NB4 (cell line): ENCODE measurements around the gene TLCD1.

Experiments used
- MAX ChIP-seq: IDR thresholded peaks from 2 replicates; pipeline ENCODE4 v1.6.1; 2011; ENCODE audit warnings: low read depth, low read length
- POLR2A ChIP-seq: IDR thresholded peaks from 2 replicates; pipeline ENCODE4 v1.6.1; 2011; ENCODE audit warnings: mild to moderate bottlenecking; ENCODE audit not compliant: insufficient read length; ENCODE audit errors: extremely low read depth
- TF ChIP-seq, protein P1 (sequence below): IDR thresholded peaks from one replicate; pipeline ENCODE4 v1.5.1; 2012; ENCODE audit warnings: low read depth, low read length

DNA sequence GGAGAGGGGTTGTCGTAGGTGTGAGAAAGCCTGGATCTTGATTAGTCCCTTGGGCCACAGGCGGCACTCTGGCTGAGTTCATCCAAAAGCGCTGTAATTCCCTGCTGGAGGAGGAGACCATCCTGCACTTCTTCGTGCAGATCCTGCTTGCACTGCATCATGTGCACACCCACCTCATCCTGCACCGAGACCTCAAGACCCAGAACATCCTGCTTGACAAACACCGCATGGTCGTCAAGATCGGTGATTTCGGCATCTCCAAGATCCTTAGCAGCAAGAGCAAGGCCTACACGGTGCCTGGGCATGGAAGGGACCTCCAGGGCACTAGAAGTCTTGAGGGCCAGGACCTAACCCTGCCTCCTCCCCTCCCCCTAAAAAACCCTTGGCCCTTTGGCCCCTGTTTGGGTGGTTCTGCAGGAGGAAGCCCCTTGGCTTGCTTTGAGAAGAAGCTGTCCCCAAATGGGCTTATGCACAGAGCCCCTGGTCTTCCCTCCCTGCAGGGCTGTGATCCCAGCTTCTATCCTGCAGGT lies 8.7 kb upstream of the TLCD1 start:
- TF ChIP-seq, protein P1, sequence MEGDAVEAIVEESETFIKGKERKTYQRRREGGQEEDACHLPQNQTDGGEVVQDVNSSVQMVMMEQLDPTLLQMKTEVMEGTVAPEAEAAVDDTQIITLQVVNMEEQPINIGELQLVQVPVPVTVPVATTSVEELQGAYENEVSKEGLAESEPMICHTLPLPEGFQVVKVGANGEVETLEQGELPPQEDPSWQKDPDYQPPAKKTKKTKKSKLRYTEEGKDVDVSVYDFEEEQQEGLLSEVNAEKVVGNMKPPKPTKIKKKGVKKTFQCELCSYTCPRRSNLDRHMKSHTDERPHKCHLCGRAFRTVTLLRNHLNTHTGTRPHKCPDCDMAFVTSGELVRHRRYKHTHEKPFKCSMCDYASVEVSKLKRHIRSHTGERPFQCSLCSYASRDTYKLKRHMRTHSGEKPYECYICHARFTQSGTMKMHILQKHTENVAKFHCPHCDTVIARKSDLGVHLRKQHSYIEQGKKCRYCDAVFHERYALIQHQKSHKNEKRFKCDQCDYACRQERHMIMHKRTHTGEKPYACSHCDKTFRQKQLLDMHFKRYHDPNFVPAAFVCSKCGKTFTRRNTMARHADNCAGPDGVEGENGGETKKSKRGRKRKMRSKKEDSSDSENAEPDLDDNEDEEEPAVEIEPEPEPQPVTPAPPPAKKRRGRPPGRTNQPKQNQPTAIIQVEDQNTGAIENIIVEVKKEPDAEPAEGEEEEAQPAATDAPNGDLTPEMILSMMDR = no peak
- TF ChIP-seq POLR2A (no peak), MAX (no peak)
